ENCODE measurements around the gene ANKRD6.

Gene ANKRD6

DNA sequence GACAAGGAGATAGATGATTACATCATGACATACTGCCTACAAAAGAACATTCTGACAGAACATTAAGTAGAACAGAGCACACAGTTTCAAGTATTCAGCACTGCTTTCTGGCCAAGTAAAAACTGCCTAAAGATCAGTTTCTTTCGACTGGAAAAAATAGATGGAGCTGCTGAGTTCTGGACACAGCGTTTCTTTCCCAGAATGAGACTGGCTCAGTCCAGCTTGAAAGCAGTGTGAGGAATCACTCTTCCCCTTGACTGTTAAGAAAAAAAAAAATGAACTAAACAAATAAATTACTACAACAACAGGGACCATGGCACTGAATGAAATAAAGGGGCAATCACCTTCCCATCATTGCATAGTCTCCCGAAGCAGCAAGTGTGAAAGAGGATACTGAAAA, 210.0 kb downstream of the ANKRD6 start:
- DNase-seq = peak in 4 of 51 donors; percentile 4 to 37 (median 14)

DNA sequence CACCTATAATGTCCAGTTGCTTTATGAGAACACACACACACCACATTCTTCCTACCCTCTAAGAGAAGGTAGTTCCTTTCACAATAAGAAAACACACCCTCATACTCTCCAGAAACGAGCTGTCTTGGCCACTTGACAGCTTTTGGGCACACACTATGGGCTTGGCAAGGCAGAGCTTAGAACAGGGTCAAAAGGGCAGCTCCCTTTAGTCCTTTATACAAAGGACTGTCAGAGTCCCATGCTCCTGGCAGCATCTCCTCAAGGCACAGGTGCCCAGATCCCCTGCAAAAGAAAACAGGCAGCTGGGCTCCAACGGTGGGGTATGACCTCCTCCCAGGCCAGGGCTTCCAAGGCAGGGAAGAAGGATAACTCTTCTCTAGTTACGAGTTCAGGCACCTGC, 210.5 kb downstream of the ANKRD6 start:
- DNase-seq = peak in 8 of 51 donors; percentile 7 to 37 (median 14)

DNA sequence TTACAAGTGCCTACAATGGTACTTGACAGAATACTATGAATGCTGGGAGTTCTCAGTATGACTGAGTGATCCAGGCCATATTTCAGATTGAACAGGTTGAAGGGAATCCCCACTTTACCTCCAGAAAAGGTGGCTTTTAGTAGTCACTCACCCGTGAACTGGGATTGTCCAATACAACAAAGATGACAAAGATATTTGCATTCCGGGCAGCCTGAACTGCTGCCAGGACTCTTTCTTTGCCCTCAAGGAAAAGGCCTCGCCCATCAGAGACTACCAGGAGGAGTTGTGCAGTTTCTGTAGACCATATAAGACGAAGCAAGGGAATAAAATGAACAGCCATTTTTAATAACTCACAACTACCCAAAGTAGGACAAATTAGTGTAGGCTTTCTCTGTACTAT, 211.9 kb downstream of the ANKRD6 start:
- DNase-seq = no peak

- no peak for DNase-seq
Observed at GRCh38 chr6:89649682-89650081, 216.7 kb downstream of the ANKRD6 start.

DNA sequence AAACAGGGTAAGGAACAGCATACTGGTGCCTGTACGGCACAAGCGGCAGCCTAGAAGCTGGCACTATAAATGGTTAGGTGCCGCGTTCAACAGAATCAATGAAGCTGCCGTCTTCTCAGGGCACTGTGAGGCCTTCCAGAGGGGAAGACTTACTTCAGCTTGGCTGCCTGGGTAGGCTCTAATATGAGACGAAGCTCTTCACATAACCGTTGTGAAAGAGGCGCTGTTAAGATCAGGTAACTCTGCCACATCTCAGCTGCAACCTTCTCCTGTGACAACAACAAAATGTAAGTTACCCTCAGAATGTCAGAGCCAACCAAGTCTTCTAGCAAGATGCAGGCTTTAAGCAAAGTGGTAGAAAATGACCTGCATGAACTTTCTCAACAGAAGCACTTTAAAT, 217.6 kb downstream of the ANKRD6 start:
- DNase-seq = no peak

GRCh38 chr6:89655122-89655521, 222.2 kb downstream of the ANKRD6 start:
- no peak for DNase-seq

DNA sequence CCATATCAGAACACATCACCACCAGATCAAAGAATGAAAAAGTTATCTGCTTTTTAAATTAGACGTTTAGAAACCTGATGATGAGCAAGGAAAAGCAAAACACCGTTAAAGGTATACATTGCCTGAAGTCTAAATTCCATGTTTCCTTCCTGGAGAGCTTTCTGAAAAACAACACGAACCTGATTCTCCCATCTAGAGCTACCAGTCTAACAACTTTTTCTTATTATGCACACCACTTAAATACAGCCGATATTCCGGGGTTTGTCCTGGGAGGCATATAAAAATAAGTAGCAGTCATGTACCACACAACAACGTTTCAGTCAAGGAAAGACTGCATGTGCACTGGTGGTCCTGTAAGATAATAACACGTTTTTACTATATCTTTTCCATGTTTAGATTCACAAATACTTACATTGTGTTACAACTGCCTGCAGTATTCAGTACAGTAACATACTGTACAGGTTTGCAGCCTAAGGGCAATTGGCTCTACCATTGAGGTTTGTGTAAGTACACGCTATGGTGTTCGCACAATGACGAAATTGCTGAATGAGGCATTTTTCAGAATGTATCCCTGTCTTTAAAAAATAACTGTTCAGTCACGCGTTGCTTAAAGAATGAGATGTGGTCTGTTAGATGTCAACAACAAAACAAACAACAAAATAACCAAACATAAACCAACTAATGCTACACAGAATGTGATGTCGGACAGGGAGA, 224.7 kb downstream of the ANKRD6 start:
- no peak for DNase-seq

DNA sequence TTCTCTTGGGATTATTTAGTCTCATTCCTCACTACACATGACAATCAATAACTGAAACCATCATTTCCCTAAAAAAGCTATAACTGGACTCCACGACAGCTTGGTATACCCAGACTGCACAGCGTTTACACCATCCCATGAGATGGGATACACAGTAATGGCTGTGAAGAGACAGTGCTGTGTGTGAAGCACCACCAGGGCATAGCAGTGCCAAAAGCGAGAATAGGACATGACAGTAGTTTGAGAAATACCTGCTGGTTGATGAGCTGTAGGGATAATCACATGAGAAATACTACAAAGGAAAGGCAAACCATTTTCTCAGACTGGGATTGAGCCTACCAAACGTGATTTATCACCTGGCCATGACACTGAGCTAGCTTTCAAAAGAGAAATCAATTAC, 228.0 kb downstream of the ANKRD6 start:
- DNase-seq = no peak

DNA sequence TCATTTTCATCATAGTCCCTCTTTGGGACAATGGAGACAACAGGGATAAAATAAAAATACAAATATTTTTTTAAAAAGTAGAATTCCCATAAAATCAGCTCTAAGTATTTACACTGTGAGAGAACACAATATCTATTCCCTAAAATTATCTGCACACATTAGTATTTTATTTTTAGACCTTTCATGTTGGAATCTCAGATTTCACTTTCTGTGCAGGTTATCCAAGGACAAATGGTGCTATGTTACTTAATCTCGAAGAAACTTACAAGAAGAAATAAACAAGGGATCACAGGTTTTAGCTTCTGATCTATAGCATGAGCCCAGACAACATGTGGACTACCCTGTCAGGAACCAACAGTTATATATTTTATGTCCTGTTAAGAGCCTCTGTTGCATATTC, 228.6 kb downstream of the ANKRD6 start:
- DNase-seq = no peak

GRCh38 chr6:89662659-89663223, 229.8 kb downstream of the ANKRD6 start:
- no peak for DNase-seq

DNA sequence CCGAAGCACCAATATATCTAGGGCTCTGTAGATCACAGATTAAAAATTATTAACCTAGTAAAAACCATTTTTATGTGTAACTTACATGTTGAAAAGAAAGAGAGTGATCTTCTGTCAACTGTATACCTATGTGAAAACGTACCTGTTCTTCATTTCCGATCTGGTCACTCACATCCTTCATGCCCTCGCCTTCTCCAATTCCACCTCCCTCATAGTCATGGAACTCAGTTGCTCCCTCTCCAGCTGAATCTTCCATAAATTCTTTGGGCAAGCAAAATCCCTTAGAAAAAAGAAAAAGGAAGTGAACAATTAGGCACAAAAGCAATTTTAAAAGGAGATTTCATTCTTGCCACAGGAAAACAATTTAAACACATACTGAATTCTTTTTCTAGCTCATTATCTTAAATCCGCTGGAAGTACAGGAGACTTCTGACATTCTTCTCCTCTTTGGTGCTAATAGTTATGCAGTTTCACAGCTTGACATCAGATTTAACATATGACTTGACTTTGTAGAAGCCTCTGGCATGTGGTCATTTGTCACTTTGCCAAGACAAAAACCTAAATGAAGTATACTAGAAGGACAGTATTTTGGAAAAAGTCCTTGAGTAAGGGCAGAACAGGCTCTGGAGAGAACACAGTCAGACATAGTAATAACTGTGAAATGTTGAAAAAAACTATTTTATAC, 235.1 kb downstream of the ANKRD6 start:
- no peak for DNase-seq

DNA sequence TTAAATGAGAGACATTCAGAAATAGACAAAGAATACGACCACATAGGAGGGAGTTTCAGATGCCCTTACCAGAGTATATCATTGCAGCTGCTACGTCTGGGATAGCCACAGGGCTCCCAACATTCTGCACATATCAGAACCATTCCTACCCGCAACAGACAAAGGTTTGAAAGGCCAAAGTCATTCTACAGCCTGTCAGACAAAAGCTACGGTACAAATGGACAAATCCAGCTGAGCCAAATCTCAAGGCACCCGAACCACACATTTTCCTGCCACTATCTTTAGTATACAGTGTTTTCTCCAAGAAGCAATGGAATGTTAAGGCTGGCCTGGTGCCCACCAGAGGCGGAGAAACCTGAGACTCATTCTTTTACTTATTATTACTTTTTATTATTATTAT, 236.1 kb downstream of the ANKRD6 start:
- DNase-seq = no peak

DNA sequence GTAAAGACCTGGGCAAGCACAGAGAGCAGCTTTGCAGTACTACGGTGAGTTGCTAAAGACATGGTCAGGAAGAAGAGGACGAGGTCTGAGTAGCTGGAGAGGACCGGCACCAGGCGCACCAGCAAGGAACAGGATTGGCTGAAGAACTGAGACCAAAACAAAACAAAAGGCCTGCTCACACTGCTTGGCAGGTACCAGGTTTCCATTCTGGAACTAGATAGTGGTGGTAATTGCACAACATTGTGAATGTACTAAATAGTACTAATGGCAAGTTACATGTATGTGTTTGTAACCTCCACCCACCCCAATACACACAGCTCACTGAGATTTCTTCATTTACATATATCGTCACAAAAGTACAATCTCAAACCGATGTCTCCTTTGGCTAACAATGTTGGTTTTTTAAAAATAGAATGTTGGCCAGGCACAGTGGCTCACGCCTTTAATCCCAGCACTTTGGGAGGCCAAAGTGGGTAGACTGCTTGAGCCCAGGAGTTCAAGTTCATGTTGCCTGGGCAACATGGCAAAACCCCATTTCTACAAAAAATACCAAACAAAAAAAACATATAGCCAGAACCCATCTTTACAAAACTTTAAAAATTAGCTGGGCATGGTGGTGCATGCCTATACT, 238.1 kb downstream of the ANKRD6 start:
- DNase-seq = no peak

DNA sequence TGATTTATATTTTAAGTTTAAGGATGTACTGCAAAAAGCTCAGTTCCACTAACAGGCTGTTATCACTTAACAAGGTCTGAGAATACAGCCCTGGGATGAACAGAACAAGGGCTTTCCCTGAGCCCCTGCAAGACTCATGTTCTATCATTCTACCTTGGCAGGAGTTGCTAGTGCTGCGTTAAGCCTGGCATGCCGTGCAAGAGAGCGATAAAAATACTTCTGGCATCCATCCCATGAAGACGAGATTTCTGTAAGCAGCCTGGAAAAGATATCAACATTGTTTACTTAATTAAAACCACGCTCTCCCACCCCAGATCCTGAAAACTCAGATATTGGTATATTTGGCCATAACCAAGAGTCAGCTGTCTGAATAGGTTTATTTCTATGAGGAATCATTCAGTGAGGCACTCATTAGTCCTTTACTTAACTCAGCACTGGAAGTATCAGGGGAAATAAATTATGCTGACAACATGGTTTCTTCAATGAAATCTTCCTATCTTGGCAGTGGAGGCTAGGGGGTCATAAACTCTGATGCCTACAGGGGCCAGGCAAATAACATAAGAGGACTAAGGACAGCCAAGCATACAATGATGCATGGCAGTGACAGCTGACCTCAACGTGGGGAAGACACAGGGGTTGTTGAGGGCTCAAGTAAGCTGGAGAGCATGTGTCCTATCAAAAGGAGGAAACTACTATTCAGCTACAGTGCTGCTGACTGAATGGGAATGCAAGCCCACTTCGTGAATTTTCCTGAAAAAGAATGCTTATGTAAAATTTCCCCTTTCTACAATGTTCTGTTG, 243.2 kb downstream of the ANKRD6 start:
- DNase-seq = no peak

DNA sequence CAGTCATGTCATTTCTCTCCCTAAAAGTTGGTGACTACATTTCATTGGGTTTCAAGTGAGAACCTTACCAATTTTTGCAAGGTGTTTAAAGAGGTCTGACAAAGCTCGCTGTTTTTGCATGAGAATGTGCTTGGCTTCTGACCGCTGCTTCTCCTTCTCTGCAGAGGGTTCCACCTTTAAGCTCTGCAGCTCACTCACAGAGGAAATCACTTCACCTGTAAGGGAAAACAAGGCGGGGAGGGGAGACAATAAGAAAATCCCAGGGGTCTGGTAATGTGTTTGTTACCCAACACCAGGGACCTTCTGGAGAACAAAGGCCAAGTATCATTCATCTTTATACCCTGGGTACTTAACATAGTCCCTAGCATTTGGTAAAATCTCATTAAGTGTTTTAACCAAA, 245.6 kb downstream of the ANKRD6 start:
- DNase-seq = no peak

GRCh38 chr6:89679215-89680120, 246.5 kb downstream of the ANKRD6 start:
- peak in 4 of 51 donors; percentile 1 to 42 (median 16) for DNase-seq

DNA sequence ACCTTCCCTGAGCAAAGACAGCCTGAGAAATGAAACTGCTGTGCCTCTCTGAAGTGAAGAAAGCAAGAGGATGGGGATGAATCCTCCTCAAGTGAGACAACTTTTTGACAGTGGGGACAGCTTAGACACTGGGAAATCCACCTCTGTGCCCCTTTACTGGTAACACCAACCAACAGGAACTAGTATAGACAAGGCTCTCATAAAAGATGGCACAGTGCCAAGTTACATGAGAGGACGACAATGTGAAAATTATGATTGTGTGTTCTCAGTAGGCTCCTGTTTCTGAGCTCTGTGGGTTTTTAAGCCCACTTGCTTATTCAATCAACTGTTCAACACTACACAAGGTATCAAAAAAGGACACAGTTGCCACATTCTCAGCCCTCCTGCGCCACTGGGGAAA, 247.2 kb downstream of the ANKRD6 start:
- no peak for DNase-seq

- DNase-seq = no peak
Observed at GRCh38 chr6:89680551-89680950, 247.6 kb downstream of the ANKRD6 start.

DNA sequence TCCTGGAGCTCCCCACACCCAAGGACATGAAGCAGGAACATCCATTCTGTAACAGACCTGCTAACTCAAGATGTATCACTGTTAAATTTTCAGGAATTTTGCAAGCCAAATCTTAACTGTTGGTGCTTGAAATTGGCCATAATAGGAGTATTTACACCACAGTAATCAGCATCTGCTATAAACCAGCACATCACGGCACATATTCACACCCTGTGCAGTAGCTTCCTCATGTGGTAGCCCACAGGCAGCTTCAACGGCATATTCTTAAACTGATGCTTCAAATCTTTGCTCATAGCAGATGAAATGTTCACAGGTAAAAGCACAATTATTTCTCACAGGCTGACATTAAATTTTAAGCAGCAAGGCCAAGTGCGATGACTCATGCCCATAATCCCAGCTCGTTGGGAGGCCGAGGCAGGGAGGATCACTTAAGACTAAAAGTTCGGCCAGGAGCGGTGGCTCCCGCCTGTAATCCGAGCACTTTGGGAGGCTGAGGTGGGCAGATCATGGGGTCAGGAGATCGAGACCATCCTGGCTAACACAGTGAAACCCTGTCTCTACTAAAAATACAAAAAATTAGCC, 249.1 kb downstream of the ANKRD6 start:
- no peak for DNase-seq

DNA sequence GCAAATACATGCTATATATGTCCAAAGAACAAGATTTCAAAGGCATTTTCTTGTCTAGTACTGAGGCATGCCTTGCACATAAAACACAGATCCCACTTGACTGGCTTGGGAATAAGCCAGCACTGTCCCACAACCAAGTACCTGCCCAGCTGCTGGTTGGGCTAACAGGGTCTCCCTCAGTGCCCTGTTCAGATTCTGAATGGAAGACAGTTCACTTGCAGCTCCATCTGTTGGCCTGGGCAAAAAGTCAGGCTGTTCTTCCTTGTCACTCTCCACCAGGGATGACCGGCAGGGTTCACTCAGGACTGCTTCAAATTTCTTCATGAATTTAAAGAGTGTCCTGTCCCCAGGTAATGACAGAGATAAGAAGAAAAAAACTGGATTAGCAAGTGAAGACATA, 250.0 kb downstream of the ANKRD6 start:
- DNase-seq = no peak

All from hypothalamus (tissue), 51 donors.